Kidney (tissue), 14 donors: ENCODE results near the gene GAB3. TPM values are rescaled to one million over a fixed set of nuclear protein-coding genes. Genes with fewer than 3 reads are reported as not detected.

Experiments used
- DNase-seq, 5 donors: peaks; one replicate each; pipeline ENCODE4 v3.0.0-alpha.2; 2013 to 2020
- FAIRE-seq: peaks from 2 replicates; lab custom pipeline; 2012; peaks lifted over from hg19 to GRCh38; lab: Jason Lieb, UNC
- H3K27ac ChIP-seq, 2 donors: one replicate each; pipeline ENCODE4 v1.7.0; 2013; ENCODE audit warnings: low read depth in 2 of 2, low read length in 2 of 2, inconsistent platforms in 1 of 2
- H3K27me3 ChIP-seq: one replicate; pipeline ENCODE4 v1.7.1; 2013; ENCODE audit warnings: low read length, inconsistent platforms; ENCODE audit not compliant: control insufficient read depth, insufficient read depth
- H3K36me3 ChIP-seq, 3 donors: one replicate each; pipeline versions ENCODE4 v1.7.0 to v1.7.1; 2013; ENCODE audit warnings: low read length in 3 of 3, control low read depth in 1 of 3, inconsistent platforms in 1 of 3; ENCODE audit not compliant: insufficient read depth in 3 of 3, control insufficient read depth in 2 of 3
- H3K4me1 ChIP-seq, 3 donors: one replicate each; pipeline versions ENCODE4 v1.7.0 to v1.7.1; 2013; ENCODE audit warnings: low read length in 3 of 3, inconsistent platforms in 1 of 3, low read depth in 1 of 3; ENCODE audit not compliant: control insufficient read depth in 2 of 3, insufficient read depth in 2 of 3
- H3K4me3 ChIP-seq, 3 donors: one replicate each; pipeline versions ENCODE4 v1.7.0 to v1.8.1; 2013; ENCODE audit warnings: low read length in 3 of 3, control low read depth in 1 of 3, inconsistent platforms in 1 of 3
- H3K9ac ChIP-seq, 3 donors: one replicate each; pipeline versions ENCODE4 v1.7.0 to v1.7.1; 2013; ENCODE audit warnings: low read length in 3 of 3, control low read depth in 1 of 3, inconsistent platforms in 1 of 3
- H3K9me3 ChIP-seq, 3 donors: one replicate each; pipeline versions ENCODE4 v1.7.0 to v1.7.1; 2013; ENCODE audit warnings: low read length in 3 of 3, control low read depth in 1 of 3, inconsistent platforms in 1 of 3; ENCODE audit not compliant: control insufficient read depth in 2 of 3, insufficient read depth in 1 of 3
- intact Hi-C: fragments of 100-400 bp; cut with DNase I; formaldehyde crosslinking; loops from one replicate; pipeline ENCODE4 v1.11.1; 2022
- polyA plus RNA-seq: library from polyadenylated mRNA; stranded (reverse); fragments of 350-450 nt; fragmentation: Illumina TruSeq; extraction: RNeasy Lipid Tissue Mini Kit (QIAGEN cat#74804); gene quantifications from one replicate; pipeline ENCODE4 v1.2.3, GENCODE V29; 2014; ENCODE audit warnings: low read depth, low replicate concordance; ENCODE audit not compliant: insufficient read depth
- total RNA-seq: library from RNA; stranded (reverse); fragmentation: NEBNext Ultra II Directional; extraction: Animal tissue kit (Norgen Biotek cat#: 25700); gene quantifications from one replicate; pipeline ENCODE4 v1.2.1, GENCODE V29; 2021
- TF ChIP-seq, protein P1 (sequence below): IDR thresholded peaks from 3 replicates; pipeline ENCODE4 v1.5.1; 2012; ENCODE audit warnings: mild to moderate bottlenecking, moderate library complexity, borderline replicate concordance; ENCODE audit not compliant: insufficient read depth; ENCODE audit errors: extremely low read depth
- donor health status: control.
- donor health status: control.
- donor health status: control.
- donor health status: control.
- donor health status: control.
- donor health status: DM: yes; HTN: yes; CAD: no.
- donor health status: Normal renal cell carcinoma (clear cell type).

The GAB3 gene
- total and polyA plus RNA-seq, 2 donors from 2014 or later = 0.95 to 6.4 TPM

DNA sequence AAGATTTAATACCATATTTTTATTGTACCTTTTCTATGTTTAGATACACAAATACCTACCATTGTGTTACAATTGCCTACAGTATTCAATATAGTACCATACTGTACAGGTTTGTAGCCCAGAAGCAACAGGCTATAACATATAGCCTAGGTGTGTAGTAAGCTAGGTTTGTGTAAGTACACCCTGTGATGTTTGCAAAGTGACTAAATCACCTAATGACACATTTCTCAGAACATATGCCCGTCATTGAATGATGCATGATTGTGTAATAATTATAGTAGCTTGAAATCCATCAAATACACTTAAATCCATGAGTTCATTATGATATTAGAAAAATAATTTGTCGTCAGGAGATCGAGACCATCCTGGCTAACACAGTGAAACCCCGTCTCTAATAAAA lies 30.8 kb downstream of the GAB3 start:
- H3K27me3 ChIP-seq = no peaks in the 10 kb centered on the region
- no peak overlapping the region for H3K27ac ChIP-seq
- TF ChIP-seq, protein P1, sequence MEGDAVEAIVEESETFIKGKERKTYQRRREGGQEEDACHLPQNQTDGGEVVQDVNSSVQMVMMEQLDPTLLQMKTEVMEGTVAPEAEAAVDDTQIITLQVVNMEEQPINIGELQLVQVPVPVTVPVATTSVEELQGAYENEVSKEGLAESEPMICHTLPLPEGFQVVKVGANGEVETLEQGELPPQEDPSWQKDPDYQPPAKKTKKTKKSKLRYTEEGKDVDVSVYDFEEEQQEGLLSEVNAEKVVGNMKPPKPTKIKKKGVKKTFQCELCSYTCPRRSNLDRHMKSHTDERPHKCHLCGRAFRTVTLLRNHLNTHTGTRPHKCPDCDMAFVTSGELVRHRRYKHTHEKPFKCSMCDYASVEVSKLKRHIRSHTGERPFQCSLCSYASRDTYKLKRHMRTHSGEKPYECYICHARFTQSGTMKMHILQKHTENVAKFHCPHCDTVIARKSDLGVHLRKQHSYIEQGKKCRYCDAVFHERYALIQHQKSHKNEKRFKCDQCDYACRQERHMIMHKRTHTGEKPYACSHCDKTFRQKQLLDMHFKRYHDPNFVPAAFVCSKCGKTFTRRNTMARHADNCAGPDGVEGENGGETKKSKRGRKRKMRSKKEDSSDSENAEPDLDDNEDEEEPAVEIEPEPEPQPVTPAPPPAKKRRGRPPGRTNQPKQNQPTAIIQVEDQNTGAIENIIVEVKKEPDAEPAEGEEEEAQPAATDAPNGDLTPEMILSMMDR = no peak
- no peak for FAIRE-seq
- intact Hi-C loops = no loop called here
- DNase-seq = no peak
- no peak overlapping the region for H3K9ac ChIP-seq
- H3K4me1 ChIP-seq = no peaks in the 10 kb centered on the region
- no peak overlapping the region for H3K4me3 ChIP-seq
- H3K9me3 ChIP-seq = no peaks in the 10 kb centered on the region
- no peaks in the 10 kb centered on the region for H3K36me3 ChIP-seq

DNA sequence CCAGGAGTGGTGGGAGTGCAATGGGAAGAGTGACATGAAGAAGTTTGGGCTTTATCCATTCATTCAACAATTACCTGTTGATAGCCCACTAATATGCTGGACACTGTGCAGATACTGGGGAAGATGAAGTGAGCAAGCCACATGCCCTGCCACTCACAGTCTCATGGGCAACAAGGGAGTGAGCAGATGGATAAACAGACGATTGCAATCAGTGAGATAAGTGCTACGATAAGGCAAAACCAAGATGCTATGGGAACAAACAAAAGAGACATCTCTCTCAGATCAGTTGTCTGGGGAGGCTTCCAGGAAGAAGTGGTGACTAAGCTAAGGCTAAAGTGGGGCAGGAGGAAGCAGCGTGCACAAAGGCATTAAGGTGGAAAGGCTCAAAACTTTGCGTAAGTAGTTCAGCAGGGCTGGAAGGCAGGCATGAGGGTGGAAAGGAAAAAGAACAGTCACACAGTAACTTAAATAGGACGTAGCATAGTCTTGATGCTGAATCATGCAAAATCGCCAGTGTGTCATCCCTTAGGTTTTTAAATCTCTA lies 31.7 kb downstream of the GAB3 start:
- FAIRE-seq (no peak), DNase-seq (no peak)
- TF ChIP-seq, protein P1 = no peak
- no peaks in the 10 kb centered on the region for H3K27me3 ChIP-seq
- no peaks in the 10 kb centered on the region for H3K4me1 ChIP-seq
- H3K4me3 ChIP-seq = no peak overlapping the region
- H3K9ac ChIP-seq = no peak overlapping the region
- no peaks in the 10 kb centered on the region for H3K36me3 ChIP-seq
- no peak overlapping the region for H3K27ac ChIP-seq
- intact Hi-C loops = no loop called here
- no peaks in the 10 kb centered on the region for H3K9me3 ChIP-seq

DNA sequence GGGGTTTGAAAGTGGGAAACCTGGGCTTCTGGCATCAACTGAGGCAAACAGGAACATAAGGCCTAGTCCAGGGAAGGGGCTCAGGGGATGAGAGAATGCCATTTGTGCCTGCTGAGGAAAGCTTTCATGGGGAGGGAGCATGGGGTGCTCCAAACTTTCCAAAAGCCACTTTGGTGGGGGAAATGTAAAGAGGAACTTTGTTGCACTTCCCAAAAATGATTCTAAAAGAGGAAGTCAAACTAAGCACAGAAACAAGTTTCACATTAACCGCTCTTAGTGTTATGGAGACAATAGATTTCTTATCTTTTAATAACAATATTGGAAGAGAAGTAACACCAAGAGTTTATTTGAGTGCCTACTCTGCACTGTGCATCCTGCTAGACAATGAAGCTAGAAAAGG lies 32.3 kb downstream of the GAB3 start:
- DNase-seq (no peak), FAIRE-seq (no peak)
- Histone ChIP-seq H3K9ac (no peak overlapping the region), H3K27me3 (no peaks in the 10 kb centered on the region), H3K36me3 (no peaks in the 10 kb centered on the region), H3K27ac (no peak overlapping the region), H3K4me3 (no peak overlapping the region), H3K9me3 (no peaks in the 10 kb centered on the region), H3K4me1 (no peaks in the 10 kb centered on the region)
- TF ChIP-seq, protein P1 = no peak
- intact Hi-C loops = no loop called here

DNA sequence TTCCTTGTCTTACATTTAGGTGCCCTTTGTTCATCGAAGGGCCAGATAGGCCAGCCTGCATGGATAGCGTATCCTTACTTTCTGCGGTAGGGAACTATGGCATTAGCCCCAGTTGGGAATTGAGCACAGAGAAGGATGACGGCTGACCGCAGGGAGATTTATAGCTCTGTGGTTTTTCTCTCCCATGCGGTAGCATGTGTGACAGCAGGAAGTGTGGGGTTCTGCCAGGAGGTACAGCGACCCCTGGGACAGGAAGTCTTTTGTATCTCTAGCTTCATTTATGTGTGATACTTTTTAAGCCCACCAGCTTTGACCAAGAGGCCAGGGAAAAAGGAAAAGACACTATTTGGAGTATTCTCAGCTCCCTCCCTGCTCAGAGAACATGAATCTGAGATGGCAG lies 33.1 kb downstream of the GAB3 start:
- Histone ChIP-seq H3K36me3 (no peaks in the 10 kb centered on the region), H3K27me3 (no peaks in the 10 kb centered on the region), H3K9me3 (no peaks in the 10 kb centered on the region), H3K9ac (no peak overlapping the region), H3K4me1 (no peaks in the 10 kb centered on the region), H3K27ac (no peak overlapping the region), H3K4me3 (no peak overlapping the region)
- FAIRE-seq = no peak
- intact Hi-C loops = no loop called here
- TF ChIP-seq, protein P1 = no peak
- peak in 3 of 5 donors; percentile 31 to 62 (median 40) for DNase-seq
